ENCODE measurements around the gene DPYSL5. TPM values are rescaled to one million over a fixed set of nuclear protein-coding genes. Genes with fewer than 3 reads are reported as not detected.

Gene DPYSL5
- total RNA-seq, 1 experiment from 2014 or later = not detected

GRCh38 chr2:26838121-26838906 lies 9.6 kb upstream of the DPYSL5 start:
- no peak for DNase-seq
- no peak overlapping the region for H3K4me3 Mint-ChIP-seq (ENCODE audit: low read depth, unreplicated experiment)
- H3K27ac Mint-ChIP-seq (ENCODE audit: unreplicated experiment) = no peak overlapping the region
- no TSS peak for BruUV-seq (replicated peaks)
- peaks cover 2% of the 10 kb centered on the region for H3K9me3 Mint-ChIP-seq (ENCODE audit: low read depth, unreplicated experiment)
- no peaks in the 10 kb centered on the region for H3K4me1 Mint-ChIP-seq (ENCODE audit: low read depth, unreplicated experiment)
- H3K27me3 Mint-ChIP-seq (ENCODE audit: unreplicated experiment) = peaks cover 69% of the 10 kb centered on the region
- CTCF ChIA-PET = no interaction called here
- no peaks in the 10 kb centered on the region for H3K36me3 Mint-ChIP-seq (ENCODE audit: insufficient read depth, unreplicated experiment)
- no peak for TF ChIP-seq CTCF (IDR thresholded peaks at IDR 0.05; ENCODE audit: unreplicated experiment)
- intact Hi-C loops (cut with micrococcal nuclease; ENCODE audit: unreplicated experiment) = no loop called here

GRCh38 chr2:26840937-26841610 lies 6.9 kb upstream of the DPYSL5 start:
- Mint-ChIP-seq H3K27ac (ENCODE audit: unreplicated experiment) (no peak overlapping the region), H3K27me3 (ENCODE audit: unreplicated experiment) (peaks cover 77% of the 10 kb centered on the region), H3K4me1 (ENCODE audit: low read depth, unreplicated experiment) (no peaks in the 10 kb centered on the region), H3K9me3 (ENCODE audit: low read depth, unreplicated experiment) (no peaks in the 10 kb centered on the region), H3K36me3 (ENCODE audit: insufficient read depth, unreplicated experiment) (no peaks in the 10 kb centered on the region), H3K4me3 (ENCODE audit: low read depth, unreplicated experiment) (no peak overlapping the region)
- TF ChIP-seq CTCF (IDR thresholded peaks at IDR 0.05; ENCODE audit: unreplicated experiment) = no peak
- DNase-seq = no peak
- CTCF ChIA-PET = interaction anchor here (0.7 kb wide), 4 partner anchors 12 to 1938 kb away, joined by 3 to 6 read pairs (median 4); no protein-coding TSS in a partner anchor
- intact Hi-C loops (cut with micrococcal nuclease; ENCODE audit: unreplicated experiment) = no loop called here
- BruUV-seq (replicated peaks) = no TSS peak

DNA sequence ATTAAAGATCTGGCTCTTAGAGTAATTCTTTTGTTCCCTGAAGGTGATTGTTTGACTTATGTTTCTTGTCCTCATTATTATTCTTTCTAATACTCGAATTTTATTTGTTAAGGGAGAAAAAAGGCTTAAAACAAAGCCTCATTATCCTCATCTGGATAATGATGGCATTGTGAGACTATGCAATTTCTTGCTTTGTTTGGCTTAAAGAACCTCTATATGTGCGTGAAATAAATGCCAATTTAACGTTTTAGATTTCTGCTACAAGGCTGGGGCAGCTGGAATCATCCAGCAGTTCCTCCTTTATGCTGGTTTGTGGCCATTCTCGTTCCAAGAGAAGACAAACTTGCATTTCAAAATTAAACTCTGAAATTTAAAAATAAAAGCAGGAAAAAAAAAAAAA lies 4.9 kb upstream of the DPYSL5 start:
- no peaks in the 10 kb centered on the region for H3K9me3 Mint-ChIP-seq (ENCODE audit: low read depth, unreplicated experiment)

GRCh38 chr2:26845021-26845420 lies 2.9 kb upstream of the DPYSL5 start:
- intact Hi-C loops (cut with micrococcal nuclease; ENCODE audit: unreplicated experiment) = loop anchor here (5.0 kb wide), 1 partner anchor 172 kb away; no protein-coding TSS in a partner anchor
- peaks cover 66% of the 10 kb centered on the region for H3K27me3 Mint-ChIP-seq (ENCODE audit: unreplicated experiment)
- BruUV-seq (replicated peaks) = no TSS peak
- no peaks in the 10 kb centered on the region for H3K9me3 Mint-ChIP-seq (ENCODE audit: low read depth, unreplicated experiment)
- H3K27ac Mint-ChIP-seq (ENCODE audit: unreplicated experiment) = no peak overlapping the region
- H3K4me3 Mint-ChIP-seq (ENCODE audit: low read depth, unreplicated experiment) = no peak overlapping the region
- DNase-seq = no peak
- no peaks in the 10 kb centered on the region for H3K36me3 Mint-ChIP-seq (ENCODE audit: insufficient read depth, unreplicated experiment)
- TF ChIP-seq CTCF (IDR thresholded peaks at IDR 0.05; ENCODE audit: unreplicated experiment) = no peak
- H3K4me1 Mint-ChIP-seq (ENCODE audit: low read depth, unreplicated experiment) = no peaks in the 10 kb centered on the region
- CTCF ChIA-PET = interaction anchor here (0.6 to 1.8 kb wide), 3 partner anchors 117 to 171 kb away, joined by 3 to 34 read pairs (median 9); no protein-coding TSS in a partner anchor

More for the DNA sequence above, 4.9 kb upstream of the DPYSL5 start:
- Mint-ChIP-seq H3K4me1 (ENCODE audit: low read depth, unreplicated experiment) (no peaks in the 10 kb centered on the region), H3K27me3 (ENCODE audit: unreplicated experiment) (peaks cover 71% of the 10 kb centered on the region), H3K27ac (ENCODE audit: unreplicated experiment) (no peak overlapping the region), H3K4me3 (ENCODE audit: low read depth, unreplicated experiment) (no peak overlapping the region), H3K36me3 (ENCODE audit: insufficient read depth, unreplicated experiment) (no peaks in the 10 kb centered on the region)
- intact Hi-C loops (cut with micrococcal nuclease; ENCODE audit: unreplicated experiment) = no loop called here
- CTCF ChIA-PET = interaction anchor here (0.7 to 1.2 kb wide), 2 partner anchors 80 to 1840 kb away, joined by 3 read pairs; no protein-coding TSS in a partner anchor
- TF ChIP-seq CTCF (IDR thresholded peaks at IDR 0.05; ENCODE audit: unreplicated experiment) = no peak
- no TSS peak for BruUV-seq (replicated peaks)
- no peak for DNase-seq

Data from Calu3 (cell line).